RPMI7951 (cell line): ENCODE results near the gene SERPINI1. TPM values are rescaled to one million over a fixed set of nuclear protein-coding genes. Genes with fewer than 3 reads are reported as not detected.
A peak's percentile ranks its signal among the peaks of the same experiment; 100 is the strongest.
"Not testable (repeated sequence)": the region's sequence is repeated elsewhere in the genome, so short reads cannot be mapped to it uniquely, and the experiment has no call there.

ENCODE experiments used
- DNase-seq: peaks from one replicate; pipeline ENCODE4 v3.0.0-alpha.2; 2012; ENCODE audit warnings: low read depth
- total RNA-seq: library from RNA; depleted of rRNA; stranded (reverse); fragments of >200 nt; shearing (Covaris generic); gene quantifications from 2 replicates; pipeline ENCODE4 v1.2.3, GENCODE V29; 2014

SERPINI1 gene
- total RNA-seq, 1 experiment from 2014 or later, result 1.9 TPM

DNA sequence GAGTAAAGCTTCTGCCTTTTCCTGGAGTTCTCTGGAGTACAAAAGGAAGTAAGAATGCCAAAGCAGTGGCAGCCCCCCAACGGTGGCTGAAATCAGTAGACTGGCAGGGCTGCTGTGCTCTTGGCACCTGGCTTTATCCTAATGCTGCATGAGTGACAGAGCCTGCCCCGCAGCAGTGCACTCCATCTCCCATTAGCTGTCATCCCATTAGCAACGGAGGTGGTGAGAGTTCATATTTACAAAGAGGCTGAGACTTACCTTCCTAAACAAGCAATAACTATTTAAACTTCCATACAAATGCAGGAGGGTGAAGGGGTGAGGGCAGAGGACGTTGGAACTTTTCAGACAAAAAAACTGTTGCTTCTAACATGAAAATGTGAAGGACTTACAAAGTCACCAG, 51.9 kb downstream of the SERPINI1 start:
- DNase-seq, result no peak

DNA sequence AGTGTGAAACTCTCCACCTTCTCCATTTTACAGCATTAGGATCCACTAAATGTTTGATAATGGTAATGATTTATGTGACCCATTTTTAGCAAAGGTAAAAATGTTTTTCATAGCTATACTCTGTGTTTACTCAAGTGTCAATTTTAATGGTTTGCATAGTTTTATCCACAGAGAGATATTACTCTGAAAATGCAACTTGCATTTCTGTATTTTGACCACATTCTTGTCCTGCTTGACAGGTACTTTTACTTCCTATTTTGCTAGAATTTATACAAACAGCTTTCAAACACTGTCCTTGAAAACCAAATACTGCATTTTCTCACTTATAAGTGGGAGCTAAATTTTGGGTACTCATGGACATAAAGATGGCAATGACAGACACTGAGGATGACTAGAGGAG, 62.9 kb downstream of the SERPINI1 start:
- DNase-seq, result no peak

DNA sequence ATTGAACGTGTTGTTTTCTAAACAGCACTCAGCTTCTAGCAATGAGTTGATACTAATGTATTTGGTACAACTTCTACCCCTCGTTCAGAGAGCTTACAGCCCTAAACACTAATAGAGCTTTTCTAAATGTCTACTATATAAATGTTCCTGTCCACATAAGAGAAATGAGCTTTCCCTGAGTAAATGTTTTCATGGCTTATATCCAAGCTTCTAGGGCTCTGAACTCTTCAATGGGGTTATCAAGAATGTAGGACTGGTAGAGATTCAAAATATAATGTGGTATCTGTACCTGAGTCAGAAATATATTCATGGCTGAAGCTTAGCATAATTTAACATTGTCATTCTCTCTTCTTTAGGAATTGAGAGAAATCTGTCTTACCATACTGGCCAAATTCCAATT, 73.4 kb downstream of the SERPINI1 start:
- no peak for DNase-seq

DNA sequence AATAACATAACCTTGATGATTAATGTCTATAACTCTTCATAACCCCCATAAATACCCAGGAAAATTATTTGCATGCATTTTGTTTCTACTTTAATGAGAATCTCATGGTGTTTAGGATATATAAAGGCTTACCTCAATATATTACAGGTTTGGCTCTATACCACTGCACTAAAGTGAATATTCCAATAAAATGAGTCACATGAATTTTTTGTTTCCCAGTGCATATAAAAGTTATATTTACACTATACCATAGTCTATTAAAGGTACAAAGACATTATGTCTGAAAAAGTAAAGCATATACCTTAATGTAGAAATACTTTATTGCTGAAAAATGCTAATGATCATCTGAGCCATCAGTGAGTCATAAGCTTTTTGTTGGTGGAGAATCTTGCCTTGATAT, 74.7 kb downstream of the SERPINI1 start:
- no peak for DNase-seq

DNA sequence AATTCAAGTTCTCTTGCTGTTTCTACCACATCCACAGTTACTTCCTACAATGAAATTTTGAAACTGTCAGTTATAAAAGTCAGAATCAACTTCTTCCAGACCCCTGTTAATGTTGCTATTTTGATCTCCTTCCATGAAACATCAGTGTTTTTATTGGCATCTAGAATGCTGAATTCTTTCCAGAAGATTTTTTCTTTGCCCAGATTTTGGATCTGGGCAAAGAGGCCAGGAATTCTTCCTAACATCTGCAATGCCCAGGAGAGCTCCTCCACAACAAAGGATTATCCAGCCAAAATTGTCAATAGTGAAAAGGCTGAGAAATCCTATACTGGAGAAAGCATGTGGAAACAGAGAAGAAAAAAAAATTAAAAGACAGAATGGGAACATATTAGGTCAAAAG, 75.5 kb downstream of the SERPINI1 start:
- no peak for DNase-seq

DNA sequence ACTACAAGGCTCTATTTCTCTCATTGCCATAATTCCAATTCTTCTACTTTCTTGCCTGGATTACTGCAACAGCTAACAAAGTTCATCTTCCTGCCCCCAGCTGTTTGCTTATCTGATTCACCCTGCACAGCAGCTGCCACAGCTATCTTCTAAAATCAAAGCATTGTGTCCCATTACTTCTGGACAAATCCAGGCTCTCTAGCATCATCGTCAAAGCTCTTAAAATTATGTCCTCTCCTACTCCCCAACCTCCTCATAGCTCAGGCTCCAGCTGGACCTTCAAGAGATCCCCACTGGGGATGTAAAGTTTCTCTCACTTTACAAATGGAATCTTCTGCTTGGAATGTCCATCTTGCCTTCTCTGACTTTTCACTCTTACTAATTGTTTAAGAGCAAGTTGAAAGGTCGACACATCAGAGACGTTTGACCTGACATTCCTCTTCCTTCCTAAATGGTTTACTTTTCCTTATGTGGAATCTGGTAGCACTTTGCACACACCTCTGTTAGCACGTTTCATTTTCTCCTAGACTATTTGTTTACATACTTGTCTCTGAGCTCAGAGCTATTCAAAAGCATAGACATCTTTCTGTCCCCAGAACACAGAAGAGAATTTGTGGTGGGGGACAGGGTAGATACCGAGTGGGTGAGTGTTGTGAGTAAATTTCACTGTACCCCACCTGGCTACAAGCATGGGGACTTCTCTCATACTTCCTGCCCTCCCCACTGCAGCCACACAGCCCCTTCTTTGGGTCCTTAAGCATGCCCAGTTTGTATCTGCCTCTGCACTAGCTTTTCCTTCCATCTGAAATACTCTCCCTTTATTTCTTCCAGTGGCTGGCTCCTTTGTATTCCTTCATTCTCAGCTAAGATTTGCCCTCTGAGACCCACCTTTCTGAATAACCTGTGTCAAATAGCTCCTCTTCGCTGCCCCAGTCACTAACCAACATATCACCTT, 77.9 kb downstream of the SERPINI1 start:
- no peak for DNase-seq

DNA sequence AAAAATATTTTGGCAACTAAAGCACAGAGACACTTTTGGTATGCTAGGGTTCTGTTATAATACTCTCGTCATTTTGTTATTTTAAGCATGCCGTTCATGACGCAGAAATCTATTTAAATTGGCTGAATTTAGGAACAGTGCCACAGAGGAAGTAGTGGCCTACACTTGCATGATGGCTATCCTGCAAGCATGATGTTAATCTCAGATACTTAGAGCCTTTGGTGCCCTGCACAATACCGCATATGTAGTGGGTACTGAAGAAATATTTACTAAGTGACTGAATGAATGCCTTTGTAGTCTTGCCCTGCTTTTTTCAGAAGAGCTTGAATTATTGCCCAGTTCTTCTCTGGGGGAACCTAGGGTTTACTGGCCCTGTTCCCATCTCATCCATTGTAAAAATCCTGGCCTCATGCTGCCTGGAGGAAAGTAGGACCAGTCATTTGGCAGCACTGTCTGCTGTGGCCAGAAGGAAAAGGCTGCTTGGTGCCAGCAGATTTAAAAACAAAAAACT, 79.0 kb downstream of the SERPINI1 start:
- DNase-seq, result peak; percentile 45

DNA sequence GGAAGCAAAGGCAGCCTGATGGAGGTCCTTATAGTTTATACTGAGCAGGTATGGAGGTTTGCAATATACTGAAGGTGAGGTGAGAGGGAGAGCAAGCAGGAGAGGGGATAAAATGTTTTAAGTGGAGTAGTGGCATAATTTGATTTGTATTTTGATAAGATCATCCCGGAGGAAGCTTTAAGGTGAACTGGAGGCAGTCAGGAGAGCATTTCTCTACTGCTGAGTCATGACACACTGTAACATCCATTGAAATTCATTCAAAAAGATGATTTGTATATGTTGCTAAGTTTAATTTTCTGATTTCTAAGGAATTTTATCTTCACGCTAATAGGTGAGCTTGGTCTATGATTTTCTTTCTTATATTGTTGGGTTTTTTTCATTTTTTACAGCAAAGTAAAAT, 81.4 kb downstream of the SERPINI1 start:
- no peak for DNase-seq

DNA sequence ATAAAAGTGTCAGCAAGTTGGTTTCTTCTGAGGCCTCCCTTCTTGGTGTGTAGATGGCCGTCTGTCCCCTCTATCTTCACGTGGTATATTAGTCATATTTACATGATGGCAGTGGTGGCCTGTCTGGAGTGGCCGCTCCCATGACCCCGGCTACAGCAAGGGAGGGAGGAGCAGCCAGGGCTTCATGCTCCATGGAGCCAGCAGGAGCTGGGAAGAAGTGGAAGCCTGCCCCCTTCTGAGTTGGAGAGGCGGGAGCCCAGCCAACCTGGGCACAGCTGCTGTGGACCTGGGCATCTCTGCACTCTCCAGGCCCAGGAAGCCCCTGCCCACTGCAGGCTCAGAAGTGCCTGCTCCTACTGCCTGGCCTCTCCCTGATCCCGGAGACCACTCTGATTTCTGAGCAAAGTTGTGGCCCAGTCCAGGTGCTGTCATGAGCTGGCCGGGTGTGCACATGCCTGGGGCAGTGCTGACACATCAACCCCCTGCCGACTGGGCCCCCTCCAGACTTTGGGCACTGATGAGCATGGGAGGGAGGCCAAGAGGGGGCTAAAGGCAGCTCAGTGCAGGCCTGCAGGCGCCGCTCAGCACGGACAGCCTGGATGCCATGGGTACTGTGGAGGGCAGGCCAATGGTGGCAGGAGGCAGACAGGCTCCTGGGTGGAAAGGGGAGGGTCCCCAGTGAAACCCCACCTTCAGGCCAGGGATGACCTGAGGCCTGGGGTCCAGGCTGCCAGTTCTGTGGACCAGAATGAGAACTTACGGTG, 84.8 kb downstream of the SERPINI1 start:
- DNase-seq, result no peak

DNA sequence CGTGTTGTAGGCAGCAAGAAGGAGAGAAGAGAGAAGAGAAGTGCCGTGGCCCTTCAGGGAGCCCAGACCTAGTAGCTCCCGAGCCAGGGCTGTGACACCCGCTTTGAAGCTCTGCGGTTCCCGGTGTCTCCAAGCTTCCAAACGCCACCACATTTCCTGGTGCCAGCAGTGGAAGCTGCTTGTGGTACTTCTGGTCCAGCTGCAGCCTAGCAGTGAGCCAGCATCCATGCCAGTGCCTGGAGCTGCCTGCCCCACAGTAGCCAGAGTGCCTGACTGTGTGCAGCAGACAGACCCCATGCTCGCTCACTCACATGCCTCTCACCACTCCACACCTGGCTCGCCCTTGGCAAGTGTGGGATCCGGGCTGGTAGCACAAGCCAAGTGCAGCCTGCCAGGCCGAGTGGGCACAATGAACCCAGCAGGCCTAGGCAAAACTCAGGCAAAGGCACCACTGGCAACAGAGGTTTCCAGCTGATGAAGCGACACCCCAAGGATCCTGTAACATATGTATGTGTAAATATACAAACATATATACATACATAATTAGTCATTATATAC, 85.8 kb downstream of the SERPINI1 start:
- no peak for DNase-seq

DNA sequence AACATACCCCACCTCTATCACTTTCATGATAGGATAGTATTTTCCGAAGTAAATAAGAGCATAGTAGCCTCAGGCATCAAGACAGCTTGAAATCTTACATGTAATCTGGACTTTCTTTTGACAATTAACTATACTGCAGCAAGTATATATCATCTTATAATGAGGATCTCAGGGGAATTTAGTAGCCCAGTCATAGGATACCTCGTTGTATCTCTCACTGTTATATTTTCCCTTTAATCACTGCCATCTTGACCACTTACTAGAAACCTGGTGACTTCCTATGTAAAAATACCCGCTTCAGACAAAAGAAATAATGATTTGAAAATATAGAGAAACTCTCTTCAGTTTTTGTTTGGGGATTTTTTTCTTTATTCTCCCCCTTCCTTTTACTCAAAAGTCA, 88.2 kb downstream of the SERPINI1 start:
- DNase-seq, result no peak

DNA sequence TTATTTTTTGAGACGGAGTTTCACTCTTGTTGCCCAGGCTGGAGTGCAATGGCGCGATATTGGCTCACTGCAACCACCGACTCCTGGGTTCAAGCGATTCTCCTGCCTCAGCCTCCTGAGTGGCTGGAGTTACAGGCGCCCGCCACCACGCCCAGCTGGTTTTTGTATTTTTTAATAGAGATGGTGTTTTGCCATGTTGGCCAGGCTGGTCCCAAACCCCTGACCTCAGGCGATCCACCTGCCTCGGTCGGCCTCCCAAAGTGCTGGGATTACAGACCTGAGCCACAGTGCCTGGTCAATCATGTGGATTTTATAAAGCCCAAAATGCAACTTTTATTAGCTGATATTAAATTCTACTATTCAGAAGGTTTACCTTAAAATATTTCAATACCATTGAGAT, 92.1 kb downstream of the SERPINI1 start:
- DNase-seq, result not testable (repeated sequence)

DNA sequence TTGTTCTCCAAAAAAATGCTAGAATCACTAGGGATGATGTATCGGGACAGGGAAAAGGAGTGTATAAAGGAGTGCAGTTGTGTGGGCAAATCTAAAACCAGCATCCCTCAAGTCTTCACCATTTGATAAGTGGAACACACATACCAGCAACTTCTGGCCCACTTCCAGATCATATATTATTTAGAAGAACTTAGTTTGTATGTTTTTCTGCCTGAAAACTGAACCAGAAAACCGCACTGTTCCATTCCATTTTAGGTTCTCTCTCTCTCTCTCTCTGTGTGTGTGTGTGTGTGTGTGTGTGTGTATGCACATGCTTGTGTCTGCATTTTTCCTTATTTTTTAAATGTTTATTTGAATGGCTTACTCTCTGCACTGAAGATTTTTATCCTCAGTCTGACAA, 93.5 kb downstream of the SERPINI1 start:
- DNase-seq, result no peak

DNA sequence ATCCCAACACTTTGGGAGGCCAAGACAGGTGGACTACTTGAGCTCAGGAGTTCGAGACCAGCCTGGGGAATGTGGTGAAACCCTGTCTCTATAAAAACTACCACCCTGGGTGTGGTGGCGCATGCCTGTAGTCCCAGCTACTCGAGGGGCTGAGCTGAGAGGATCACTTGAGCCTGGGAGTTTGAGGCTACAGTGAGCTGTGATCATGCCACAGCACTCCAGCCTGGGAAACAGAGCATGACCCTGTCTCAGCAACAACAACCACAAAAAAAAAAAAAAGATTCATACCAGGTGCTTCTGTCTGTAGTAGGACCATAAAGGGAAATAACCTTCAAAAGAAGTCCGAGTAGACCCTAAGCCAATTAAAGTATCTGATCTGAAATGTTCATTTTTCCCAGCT, 94.5 kb downstream of the SERPINI1 start:
- no peak for DNase-seq

DNA sequence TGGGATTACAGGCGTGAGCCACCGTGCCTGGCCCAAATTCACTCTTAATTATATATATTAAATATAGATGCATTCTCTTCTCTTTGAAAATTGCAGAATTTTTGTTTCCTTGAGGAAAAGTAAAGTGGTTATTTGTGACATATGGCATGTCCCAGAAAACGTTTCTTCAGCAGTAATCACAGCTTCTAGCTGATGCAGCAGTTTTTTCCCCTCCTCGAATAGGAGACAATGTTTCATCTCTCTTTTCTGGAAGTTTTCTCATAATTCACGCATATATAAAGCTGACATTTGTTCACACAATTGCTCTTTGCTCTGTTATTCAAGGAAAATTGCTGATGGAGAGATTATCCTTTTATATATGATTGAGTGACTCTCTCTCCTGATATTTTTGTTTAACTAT, 99.8 kb downstream of the SERPINI1 start:
- no peak for DNase-seq

DNA sequence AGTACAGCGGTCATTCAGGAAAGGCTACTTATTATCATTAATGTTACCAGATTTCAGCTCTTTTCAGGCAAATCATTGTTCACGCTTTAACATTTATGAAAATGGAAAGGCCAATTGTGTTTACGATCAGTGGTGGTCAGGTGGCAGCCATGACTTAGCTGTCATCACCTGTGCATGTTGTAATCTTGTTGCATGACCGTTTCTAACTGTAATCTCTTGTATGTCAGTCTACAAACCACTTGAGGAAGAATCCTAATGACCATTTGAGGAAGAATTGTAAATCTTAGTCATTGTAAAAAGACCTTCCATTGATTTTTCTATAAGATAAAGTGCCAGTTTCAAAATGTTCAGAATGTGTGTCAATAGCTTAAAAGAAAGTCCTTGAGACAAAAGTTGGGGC, 100.4 kb downstream of the SERPINI1 start:
- DNase-seq, result no peak

DNA sequence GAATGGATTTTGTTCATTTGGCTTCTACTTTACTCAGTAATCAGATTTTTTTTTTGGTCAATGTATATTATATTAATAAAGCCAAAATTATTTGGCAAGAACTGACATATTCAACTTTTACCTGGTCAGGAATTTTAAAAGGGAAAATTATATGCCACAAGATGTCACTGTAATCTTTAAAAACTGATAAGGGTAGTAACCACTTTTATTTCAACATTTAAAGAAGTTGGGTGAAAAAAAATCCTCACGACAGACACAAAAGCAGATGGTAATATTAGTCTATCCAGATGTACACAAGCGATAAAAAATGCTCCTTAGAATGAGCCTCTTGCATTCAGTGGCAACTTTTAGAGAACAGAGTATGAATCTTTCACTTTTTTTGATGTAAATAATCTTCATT, 101.9 kb downstream of the SERPINI1 start:
- peak; percentile 22 for DNase-seq

DNA sequence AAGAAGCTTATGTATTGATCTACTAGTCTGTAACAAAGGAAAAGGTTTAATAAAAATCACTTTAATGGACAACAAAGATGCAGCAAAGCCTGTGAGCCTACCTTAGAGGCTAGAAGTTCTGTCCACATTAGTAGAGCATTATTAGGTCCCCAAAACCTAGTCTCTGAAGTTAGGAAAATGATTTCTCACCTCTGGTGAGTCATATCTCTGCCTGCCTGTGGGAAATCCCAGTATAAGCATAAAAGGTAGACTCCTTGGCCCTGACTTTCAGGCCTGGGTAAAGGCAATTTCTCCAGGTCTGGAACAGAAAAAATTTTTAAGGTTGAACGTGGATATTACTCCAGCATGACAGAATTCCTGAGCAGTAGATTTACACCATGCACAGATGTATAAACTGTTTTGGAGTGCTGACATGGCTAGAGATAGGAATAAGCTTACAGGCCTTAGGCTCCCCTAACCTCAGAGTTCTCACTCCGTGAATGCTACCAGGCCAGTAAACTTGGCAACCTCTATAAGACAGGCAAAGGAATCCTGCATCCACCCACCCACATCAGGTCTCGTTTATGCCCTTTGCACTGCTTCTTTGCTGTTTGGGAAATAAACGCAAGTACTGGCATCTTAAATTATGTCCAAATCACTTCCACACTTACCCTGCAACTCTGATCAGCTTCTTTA, 104.1 kb downstream of the SERPINI1 start:
- no peak for DNase-seq

DNA sequence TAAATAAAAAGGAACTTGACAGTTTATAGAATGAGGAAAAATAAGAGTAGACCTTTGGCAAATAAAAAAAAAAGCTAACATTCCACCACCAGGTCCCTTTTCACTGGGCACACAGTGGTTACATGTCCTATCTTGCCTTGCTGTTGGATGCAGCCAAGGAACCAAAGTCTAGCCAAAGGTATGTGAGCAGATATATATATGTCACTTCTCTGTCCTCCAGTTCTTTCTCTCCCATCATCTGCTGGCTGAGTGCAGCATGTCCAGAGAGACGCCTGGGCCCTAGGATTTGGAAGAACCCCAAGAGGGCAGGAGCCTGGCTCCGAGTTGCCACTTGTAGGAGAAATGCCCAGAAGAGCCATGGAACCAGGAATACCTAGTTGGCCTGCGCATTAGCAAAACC, 104.7 kb downstream of the SERPINI1 start:
- DNase-seq, result no peak

DNA sequence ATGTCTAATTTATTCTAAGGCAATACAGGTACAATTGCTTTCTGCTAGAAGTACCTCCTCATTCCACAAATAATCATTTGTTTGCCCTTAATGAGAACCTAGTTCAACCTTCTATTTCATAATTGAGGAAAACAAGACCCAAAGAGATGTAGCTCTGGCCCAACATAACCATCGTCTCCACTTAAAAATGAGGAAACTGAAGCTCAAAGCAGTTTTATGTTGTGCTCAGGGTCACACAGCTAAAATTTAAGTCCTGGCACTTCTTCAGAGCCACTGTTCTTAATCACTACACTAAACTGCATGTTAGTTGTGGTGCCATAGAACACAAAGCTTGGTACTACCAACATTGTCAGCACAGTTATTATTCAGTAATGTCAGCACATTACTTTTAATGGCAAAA, 108.0 kb downstream of the SERPINI1 start:
- DNase-seq, result no peak

DNA sequence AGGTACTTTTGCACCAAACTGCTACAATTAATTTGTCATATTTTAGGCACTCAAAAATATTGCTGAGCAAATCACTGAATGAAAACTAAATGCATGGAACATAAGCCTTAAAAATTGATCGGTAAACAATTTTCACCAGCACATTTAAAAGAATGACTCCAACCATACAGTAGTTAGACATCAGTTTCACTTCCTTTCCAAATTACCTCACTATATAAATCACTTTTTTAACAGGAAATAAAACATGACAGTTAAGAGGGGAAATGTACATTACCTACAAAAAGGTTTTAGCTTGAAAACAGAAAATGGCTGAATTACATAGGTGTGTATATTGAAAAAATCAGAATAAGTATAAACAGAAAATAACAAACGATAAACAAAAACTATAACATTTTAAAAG, 108.4 kb downstream of the SERPINI1 start:
- no peak for DNase-seq

DNA sequence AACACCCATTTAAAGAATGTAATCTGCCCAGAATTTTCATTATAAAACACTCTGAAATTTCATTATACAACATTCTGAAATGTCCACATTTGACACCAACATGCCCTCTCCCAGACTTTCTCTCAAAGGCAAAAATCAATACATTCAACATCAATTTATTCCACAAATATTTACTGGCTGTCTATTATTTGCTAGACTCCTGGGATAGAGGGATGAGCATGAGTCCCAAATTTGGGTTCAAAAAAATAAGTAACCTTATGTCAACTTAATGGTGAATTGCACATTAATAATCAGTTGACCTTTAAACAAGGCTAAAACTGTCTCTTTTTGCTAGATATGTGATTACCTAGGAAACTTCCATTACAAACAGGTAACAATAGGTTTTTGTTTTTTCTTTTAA, 109.0 kb downstream of the SERPINI1 start:
- no peak for DNase-seq
